GM12878 (cell line): Measurements from ENCODE around the gene DELE1. TPM values are rescaled to one million over a fixed set of nuclear protein-coding genes. Genes with fewer than 3 reads are reported as not detected.

Experiments
- ATAC-seq: fragments of 200-7000 bp; cut with Tn5 transposase; 3 replicates; pipeline ENCODE4 v1.9.1; 2020; ENCODE audit warnings: mild to moderate bottlenecking, moderate library complexity
- BruUV-seq: library from RNA; stranded (reverse); fragments of 400-500 nt; replicated peaks from 2 replicates; lab custom pipeline; 2021; lab: Mats Ljungman, UMichigan
- CTCF ChIA-PET: fragments of 300-600 bp; sonication (Branson Sonifier 250); formaldehyde crosslinking; extraction: SDS; loops from one replicate; lab custom pipeline; 2021; ENCODE audit warnings: inconsistent platforms; lab: Yijun Ruan, JAX
- POLR2A ChIA-PET: fragments of 350-600 bp; formaldehyde crosslinking; extraction: SDS; loops from one replicate; lab custom pipeline; 2021; ENCODE audit warnings: inconsistent platforms; lab: Charles Lee
- RAD21 ChIA-PET: fragments of 300-600 bp; sonication (Branson Sonifier 250); formaldehyde crosslinking; loops from one replicate; lab custom pipeline; 2023; ENCODE audit warnings: antibody characterized with exemption; ENCODE audit not compliant: unreplicated experiment; lab: Charles Lee
- SMC1A ChIA-PET: fragments of 300-600 bp; sonication (Branson Sonifier 250); formaldehyde crosslinking; loops from one replicate; lab custom pipeline; 2023; ENCODE audit not compliant: unreplicated experiment, uncharacterized antibody; lab: Charles Lee
- DNase-seq: peaks from one replicate; pipeline ENCODE4 v3.0.0-alpha.2; 2011; ENCODE audit warnings: low read depth, low spot score
- FAIRE-seq: peaks from 3 replicates; lab custom pipeline; 2011; peaks lifted over from hg19 to GRCh38; lab: Jason Lieb, UNC
- H2AFZ ChIP-seq: 2 replicates; pipeline ENCODE4 v1.6.0; 2011; ENCODE audit warnings: low read depth, low read length, control low read depth; ENCODE audit not compliant: control insufficient read depth
- H3K27ac ChIP-seq: 2 replicates; pipeline ENCODE4 v1.5.1; 2011; ENCODE audit warnings: control low read depth; ENCODE audit not compliant: control insufficient read depth, insufficient read depth
- H3K27me3 ChIP-seq, 2 experiments: replicated peaks in 1 of 2; 2 replicates each; pipeline versions ENCODE4 v1.6.0 to v1.6.1; 2011; ENCODE audit warnings: low read length in 1 of 2; ENCODE audit not compliant: control insufficient read depth in 2 of 2, insufficient read depth in 2 of 2
- H3K36me3 ChIP-seq, 2 experiments: 2 replicates each; pipeline ENCODE4 v1.5.1; 2011; ENCODE audit warnings: low read length in 1 of 2; ENCODE audit not compliant: control insufficient read depth in 2 of 2, insufficient read depth in 2 of 2
- H3K4me1 ChIP-seq: 2 replicates; pipeline ENCODE4 v1.6.1; 2011; ENCODE audit warnings: mild to moderate bottlenecking, low read length, moderate library complexity, mixed read lengths; ENCODE audit not compliant: control insufficient read depth, insufficient read depth
- H3K4me2 ChIP-seq: 2 replicates; pipeline ENCODE4 v1.6.0; 2011; ENCODE audit warnings: control low read depth; ENCODE audit not compliant: control insufficient read depth, insufficient read depth
- H3K4me3 ChIP-seq: fragments of 200-600 bp; sonication (generic); 2 replicates; pipeline ENCODE4 v1.5.1; 2016
- H3K79me2 ChIP-seq: 2 replicates; pipeline ENCODE4 v1.6.0; 2011; ENCODE audit warnings: low read length; ENCODE audit not compliant: control insufficient read depth, insufficient read depth
- H3K9ac ChIP-seq: 2 replicates; pipeline ENCODE4 v1.8.0; 2011; ENCODE audit warnings: low read length, control low read depth, mixed read lengths; ENCODE audit not compliant: control insufficient read depth, insufficient read depth
- H3K9me3 ChIP-seq: replicated peaks from 3 replicates; pipeline ENCODE4 v1.5.1; 2011; ENCODE audit warnings: mild to moderate bottlenecking, low read length; ENCODE audit not compliant: control insufficient read depth, insufficient read depth
- H4K20me1 ChIP-seq: 2 replicates; pipeline ENCODE4 v1.6.0; 2011; ENCODE audit not compliant: control insufficient read depth, insufficient read depth
- ASH2L ChIP-seq: fragments of 300-600, 200-600 bp; sonication (generic); IDR thresholded peaks from 2 replicates; pipeline ENCODE4 v1.6.1; 2017; ENCODE audit warnings: low read depth, mild to moderate bottlenecking, borderline replicate concordance
- CEBPB ChIP-seq, 2 experiments: fragments of 150-350 bp in 1 of 2; IDR thresholded peaks; 2 replicates each; pipeline ENCODE4 v1.6.1; 2012 to 2014; ENCODE audit warnings: low read depth in 2 of 2, low read length in 2 of 2, borderline replicate concordance in 1 of 2, inconsistent platforms in 1 of 2
- GABPA ChIP-seq: IDR thresholded peaks from 2 replicates; pipeline ENCODE4 v1.6.1; 2014; ENCODE audit warnings: antibody characterized with exemption, low read depth, mild to moderate bottlenecking, inconsistent platforms
- RCOR1 ChIP-seq: conservative IDR thresholded peaks from 2 replicates; pipeline ENCODE4 v1.6.1; 2012; ENCODE audit warnings: low read depth, low read length, improper control_type of control experiment
- SRF ChIP-seq, 2 experiments: IDR thresholded peaks; 2 replicates each; pipeline ENCODE4 v1.6.1; 2011; ENCODE audit warnings: low read depth in 2 of 2, low read length in 2 of 2, mild to moderate bottlenecking in 1 of 2, moderate library complexity in 1 of 2
- WGBS: methylation state at CpG from one replicate; pipeline ENCODE4 v1.1.6; 2016; ENCODE audit warnings: low lambda C conversion rate; ENCODE audit not compliant: insufficient replicate concordance, insufficient coverage; ENCODE audit errors: missing lambda C conversion rate; 5-methylcytosine and 5-hydroxymethylcytosine counted together
- in situ Hi-C: fragments of 300-500 bp; cut with MboI; formaldehyde crosslinking; loops from 9 replicates; pipeline ENCODE4 v1.14.3; 2018; ENCODE audit warnings: mixed read lengths
- intact Hi-C: fragments of 100-400 bp; cut with micrococcal nuclease; formaldehyde crosslinking; loops from one replicate; pipeline ENCODE4 v1.14.2; 2022; ENCODE audit not compliant: unreplicated experiment
- polyA plus RNA-seq, 11 experiments: library from polyadenylated mRNA; depleted of rRNA in 4 of 11; unstranded in 6 of 11; stranded (reverse) in 5 of 11; fragments of >200 nt; fragmentation: Nextera tagmentation in 4 of 11; fragmentation: Illumina TruSeq in 1 of 11; extraction: Ambion mirVana in 4 of 11; extraction: Trizol in 1 of 11; gene quantifications; 1 replicate in 1 of 11; 2 replicates in 10 of 11; pipeline versions ENCODE4 v1.2.1 to v1.2.3, GENCODE V29; 2011 to 2016; ENCODE audit warnings: inconsistent platforms in 2 of 11, missing spikeins in 2 of 11, low read depth in 1 of 11
- total RNA-seq, 4 experiments: library from RNA; depleted of rRNA in 3 of 4; stranded (reverse); fragments of >200 nt in 3 of 4; fragmentation: Illumina TruSeq in 1 of 4; extraction: Trizol in 1 of 4; gene quantifications; 2 replicates each; pipeline versions ENCODE4 v1.2.1 to v1.2.3, GENCODE V29; 2013 to 2021
- TF ChIP-seq, protein P1 (sequence below): fragments of 450-650 bp; IDR thresholded peaks from 2 replicates; pipeline ENCODE4 v1.6.1; 2014; ENCODE audit warnings: mild to moderate bottlenecking

The DELE1 gene
- total and polyA plus RNA-seq, 10 of the 15 experiments (the other 5 are each of a cell fraction or from before 2014, with no cell fraction given): 18.9 to 71.4 (median 47.6) TPM

DNA sequence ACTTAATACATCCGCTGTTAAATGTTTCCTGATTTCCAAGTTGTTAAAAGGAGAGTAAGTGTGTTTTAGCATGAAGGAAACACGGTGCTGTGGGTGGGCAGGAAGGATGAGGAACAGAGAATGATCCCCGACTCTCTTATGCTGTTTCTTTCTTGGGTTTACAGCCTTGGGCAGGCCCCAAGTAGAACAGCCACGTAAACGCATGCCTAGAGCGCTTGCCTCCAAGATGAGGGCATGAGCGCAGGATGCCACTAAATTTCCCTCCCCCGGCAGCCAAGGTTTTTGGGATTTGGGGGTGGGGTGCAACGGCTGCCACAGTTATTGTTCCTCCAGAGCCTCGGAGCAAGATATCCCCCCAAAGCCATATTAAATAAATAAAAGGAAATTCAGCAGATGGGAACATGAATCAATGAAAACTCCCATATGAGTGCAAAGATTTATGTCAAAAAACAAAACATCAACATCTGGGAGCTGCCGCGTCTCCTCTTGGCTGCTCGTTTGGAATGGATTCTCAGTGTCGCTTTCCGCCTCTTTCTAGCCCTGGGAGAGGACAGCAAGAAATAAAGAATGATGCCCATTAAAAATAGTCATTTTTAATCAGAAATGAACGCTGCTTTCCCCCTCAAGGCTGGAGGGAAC is 10.0 kb upstream of the DELE1 start:
- no peak for FAIRE-seq
- Histone ChIP-seq H3K4me1 (peaks cover 23% of the 10 kb centered on the region), H3K27me3 (peaks cover 0 to 4% of the 10 kb centered on the region in 2 experiments; a peak in 1 of 4 replicates), H3K4me3 (0 out of 2 replicates have a peak overlapping the region, but pooled peaks have one; percentile 23), H3K27ac (no peak overlapping the region), H3K79me2 (no peaks in the 10 kb centered on the region), H2AFZ (peak overlapping the region; percentile 26; the same call in 1 of the 2 replicates), H3K36me3 (no peaks in the 10 kb centered on the region), H4K20me1 (no peaks in the 10 kb centered on the region), H3K4me2 (peak overlapping the region; percentile 45), H3K9ac (no peak overlapping the region), H3K9me3 (no peaks in the 10 kb centered on the region; the same call in 2 of the 3 replicates)
- TF ChIP-seq GABPA (no peak), SRF (IDR thresholded peaks at IDR 0.05; ENCODE audit: low read depth in 2 of 2, low read length in 2 of 2) (no peak), CEBPB (IDR thresholded peaks at IDR 0.05; ENCODE audit: borderline replicate concordance in 1 of 2, low read depth in 2 of 2, low read length in 2 of 2) (no peak), ASH2L (no peak), RCOR1 (no peak)
- TF ChIP-seq, protein P1, sequence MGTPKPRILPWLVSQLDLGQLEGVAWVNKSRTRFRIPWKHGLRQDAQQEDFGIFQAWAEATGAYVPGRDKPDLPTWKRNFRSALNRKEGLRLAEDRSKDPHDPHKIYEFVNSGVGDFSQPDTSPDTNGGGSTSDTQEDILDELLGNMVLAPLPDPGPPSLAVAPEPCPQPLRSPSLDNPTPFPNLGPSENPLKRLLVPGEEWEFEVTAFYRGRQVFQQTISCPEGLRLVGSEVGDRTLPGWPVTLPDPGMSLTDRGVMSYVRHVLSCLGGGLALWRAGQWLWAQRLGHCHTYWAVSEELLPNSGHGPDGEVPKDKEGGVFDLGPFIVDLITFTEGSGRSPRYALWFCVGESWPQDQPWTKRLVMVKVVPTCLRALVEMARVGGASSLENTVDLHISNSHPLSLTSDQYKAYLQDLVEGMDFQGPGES: no peak
- ChIA-PET RAD21 (interaction anchor here (0.6 to 1.6 kb wide), 3 partner anchors 47 to 229 kb away, joined by 3 to 4 read pairs (median 3); no protein-coding TSS in a partner anchor), CTCF (interaction anchor here (0.6 to 2.5 kb wide), 6 partner anchors 10 to 222 kb away, joined by 3 to 12 read pairs (median 5); partner anchors contain the start of genes DELE1 and RNF14), POLR2A (no interaction called here), SMC1A (interaction anchor here (0.6 to 1.4 kb wide), 2 partner anchors 10 to 21 kb away, joined by 3 read pairs; partner anchors contain the start of gene DELE1)
- no TSS peak for BruUV-seq
- no peak for DNase-seq
- WGBS: 36% methylated on average over 16 of the region's 16 CpGs
- 0 out of 3 replicates have a peak, but pooled peaks have one; percentile 24 for ATAC-seq
- intact Hi-C loops (no loop called here), in situ Hi-C loops (no loop called here)
